PC-9 (cell line): ENCODE results near the gene TPCN2. TPM values are rescaled to one million over a fixed set of nuclear protein-coding genes. Genes with fewer than 3 reads are reported as not detected.

Experiments
- BruUV-seq: library from RNA; stranded (reverse); fragments of 400-500 nt; replicated peaks from 2 replicates; lab custom pipeline; 2021; lab: Mats Ljungman, UMichigan
- CTCF ChIA-PET: fragments of 300-600 bp; sonication (Branson Sonifier 250); formaldehyde crosslinking; loops from one replicate; lab custom pipeline; 2022; ENCODE audit warnings: antibody characterized with exemption; lab: Charles Lee
- POLR2A ChIA-PET: fragments of 300-600 bp; sonication (Branson Sonifier 250); formaldehyde crosslinking; loops from one replicate; lab custom pipeline; 2022; ENCODE audit warnings: antibody characterized with exemption; ENCODE audit not compliant: unreplicated experiment; lab: Charles Lee
- DNase-seq, 2 experiments: peaks; one replicate each; pipeline versions ENCODE4 v3.0.0 to v3.0.0-alpha.2; 2015 to 2022; ENCODE audit warnings: mixed read lengths in 1 of 2
- H2AFZ ChIP-seq: fragments of 200-600 bp; sonication (generic); 2 replicates; pipeline ENCODE4 v1.8.1; 2017; ENCODE audit warnings: antibody characterized with exemption
- H3F3A ChIP-seq: fragments of 200-600 bp; sonication (generic); 2 replicates; pipeline ENCODE4 v1.8.1; 2017; ENCODE audit warnings: antibody characterized with exemption, mild to moderate bottlenecking, low read depth; ENCODE audit not compliant: insufficient read depth
- H3K27ac ChIP-seq: fragments of 200-600 bp; sonication (generic); 2 replicates; pipeline ENCODE4 v1.6.1; 2016; ENCODE audit warnings: mixed run types
- H3K27me3 ChIP-seq: fragments of 200-600 bp; sonication (generic); 2 replicates; pipeline ENCODE4 v1.6.1; 2016; ENCODE audit warnings: low read depth, mixed run types; ENCODE audit not compliant: insufficient read depth
- H3K36me3 ChIP-seq: fragments of 200-600 bp; sonication (generic); 2 replicates; pipeline ENCODE4 v1.6.1; 2016; ENCODE audit warnings: low read depth, mixed run types
- H3K4me1 ChIP-seq: fragments of 200-600 bp; sonication (generic); replicated peaks from 2 replicates; pipeline ENCODE4 v1.6.1; 2016; ENCODE audit warnings: mixed run types; ENCODE audit not compliant: insufficient read depth
- H3K4me2 ChIP-seq: fragments of 200-600 bp; sonication (generic); 2 replicates; pipeline ENCODE4 v1.6.1; 2017; ENCODE audit warnings: mixed run types
- H3K4me3 ChIP-seq: fragments of 200-600 bp; sonication (generic); 2 replicates; pipeline ENCODE4 v1.6.1; 2016; ENCODE audit warnings: mixed run types
- H3K79me2 ChIP-seq: fragments of 200-600 bp; sonication (generic); 2 replicates; pipeline ENCODE4 v1.6.1; 2017; ENCODE audit warnings: low read depth, mixed run types
- H3K9me2 ChIP-seq: fragments of 200-600 bp; sonication (generic); 2 replicates; pipeline ENCODE4 v1.8.1; 2017; ENCODE audit warnings: mild to moderate bottlenecking; ENCODE audit not compliant: insufficient read depth
- H3K9me3 ChIP-seq: fragments of 200-600 bp; sonication (generic); 2 replicates; pipeline ENCODE4 v1.8.1; 2016; ENCODE audit warnings: low read depth; ENCODE audit not compliant: insufficient read depth
- H4K20me1 ChIP-seq: fragments of 200-600 bp; sonication (generic); 2 replicates; pipeline ENCODE4 v1.8.1; 2017; ENCODE audit not compliant: insufficient read depth
- EZH2 ChIP-seq: fragments of 200-600 bp; sonication (generic); IDR thresholded peaks from 2 replicates; pipeline ENCODE4 v1.8.0; 2017; ENCODE audit warnings: antibody characterized with exemption, low read depth
- intact Hi-C: fragments of 100-400 bp; cut with micrococcal nuclease; formaldehyde crosslinking; loops from one replicate; pipeline ENCODE4 v1.10.0; 2022; ENCODE audit not compliant: unreplicated experiment
- total RNA-seq: library from RNA; stranded (reverse); gene quantifications from 2 replicates; pipeline ENCODE4 v1.2.3, GENCODE V29; 2021
- TF ChIP-seq, protein P1 (sequence below): fragments of 200-600 bp; sonication (generic); conservative IDR thresholded peaks from 2 replicates; pipeline ENCODE4 v1.6.1; 2017; ENCODE audit warnings: mixed run types, antibody characterized with exemption, mild to moderate bottlenecking, moderate library complexity

Gene TPCN2
- total RNA-seq, 1 experiment from 2014 or later, result 24.8 TPM

GRCh38 chr11:69005631-69006368 is 42.9 kb upstream of the TPCN2 start:
- Histone ChIP-seq H3K9me2 (no peaks in the 10 kb centered on the region), H3K4me2 (no peak overlapping the region), H3F3A (peaks cover 23% of the 10 kb centered on the region), H3K79me2 (no peaks in the 10 kb centered on the region), H4K20me1 (no peaks in the 10 kb centered on the region), H3K27me3 (peaks cover 28% of the 10 kb centered on the region), H3K27ac (no peak overlapping the region), H2AFZ (no peak overlapping the region), H3K4me1 (peaks cover 34% of the 10 kb centered on the region), H3K4me3 (no peak overlapping the region), H3K36me3 (no peaks in the 10 kb centered on the region), H3K9me3 (no peaks in the 10 kb centered on the region)
- CTCF ChIA-PET, result no interaction called here
- POLR2A ChIA-PET, result no interaction called here
- DNase-seq, result no peak
- BruUV-seq, result no TSS peak
- TF ChIP-seq, protein P1, sequence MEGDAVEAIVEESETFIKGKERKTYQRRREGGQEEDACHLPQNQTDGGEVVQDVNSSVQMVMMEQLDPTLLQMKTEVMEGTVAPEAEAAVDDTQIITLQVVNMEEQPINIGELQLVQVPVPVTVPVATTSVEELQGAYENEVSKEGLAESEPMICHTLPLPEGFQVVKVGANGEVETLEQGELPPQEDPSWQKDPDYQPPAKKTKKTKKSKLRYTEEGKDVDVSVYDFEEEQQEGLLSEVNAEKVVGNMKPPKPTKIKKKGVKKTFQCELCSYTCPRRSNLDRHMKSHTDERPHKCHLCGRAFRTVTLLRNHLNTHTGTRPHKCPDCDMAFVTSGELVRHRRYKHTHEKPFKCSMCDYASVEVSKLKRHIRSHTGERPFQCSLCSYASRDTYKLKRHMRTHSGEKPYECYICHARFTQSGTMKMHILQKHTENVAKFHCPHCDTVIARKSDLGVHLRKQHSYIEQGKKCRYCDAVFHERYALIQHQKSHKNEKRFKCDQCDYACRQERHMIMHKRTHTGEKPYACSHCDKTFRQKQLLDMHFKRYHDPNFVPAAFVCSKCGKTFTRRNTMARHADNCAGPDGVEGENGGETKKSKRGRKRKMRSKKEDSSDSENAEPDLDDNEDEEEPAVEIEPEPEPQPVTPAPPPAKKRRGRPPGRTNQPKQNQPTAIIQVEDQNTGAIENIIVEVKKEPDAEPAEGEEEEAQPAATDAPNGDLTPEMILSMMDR, result no peak
- no peak for TF ChIP-seq EZH2
- intact Hi-C loops, result loop anchor here (10.0 kb wide), 1 partner anchor 79 kb away; no protein-coding TSS in a partner anchor

DNA sequence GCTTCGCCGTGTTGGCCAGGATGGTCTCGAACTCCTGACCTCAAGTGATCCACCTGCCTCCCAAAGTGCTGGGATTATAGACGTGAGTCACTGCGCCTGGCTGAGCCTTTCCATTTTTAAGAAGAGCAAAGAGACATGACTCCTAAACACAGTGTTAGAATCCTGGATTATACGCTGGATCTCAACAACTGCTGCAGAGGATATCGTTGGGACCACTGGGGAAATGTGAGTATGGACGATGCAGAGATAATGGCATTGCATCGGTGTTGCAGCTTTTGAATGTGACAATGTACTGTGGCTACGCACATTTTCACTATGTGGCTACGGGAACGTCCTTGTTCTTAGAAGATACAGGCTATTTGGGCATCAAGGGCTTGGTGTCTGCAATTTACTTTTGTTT is 41.9 kb upstream of the TPCN2 start:
- no peak for TF ChIP-seq EZH2
- TF ChIP-seq, protein P1, result no peak
- Histone ChIP-seq H3F3A (peaks cover 23% of the 10 kb centered on the region), H3K4me2 (no peak overlapping the region), H2AFZ (no peak overlapping the region), H4K20me1 (no peaks in the 10 kb centered on the region), H3K79me2 (no peaks in the 10 kb centered on the region), H3K27me3 (peaks cover 21% of the 10 kb centered on the region), H3K4me3 (no peak overlapping the region), H3K27ac (no peak overlapping the region), H3K36me3 (no peaks in the 10 kb centered on the region), H3K4me1 (peaks cover 40% of the 10 kb centered on the region), H3K9me3 (no peaks in the 10 kb centered on the region), H3K9me2 (no peaks in the 10 kb centered on the region)
- intact Hi-C loops, result loop anchor here (10.0 kb wide), 1 partner anchor 78 kb away; no protein-coding TSS in a partner anchor
- ChIA-PET CTCF (interaction anchor here (0.5 kb wide), 1 partner anchor 17 kb away, joined by 7 read pairs; no protein-coding TSS in a partner anchor), POLR2A (no interaction called here)
- BruUV-seq, result no TSS peak
- DNase-seq, result no peak

DNA sequence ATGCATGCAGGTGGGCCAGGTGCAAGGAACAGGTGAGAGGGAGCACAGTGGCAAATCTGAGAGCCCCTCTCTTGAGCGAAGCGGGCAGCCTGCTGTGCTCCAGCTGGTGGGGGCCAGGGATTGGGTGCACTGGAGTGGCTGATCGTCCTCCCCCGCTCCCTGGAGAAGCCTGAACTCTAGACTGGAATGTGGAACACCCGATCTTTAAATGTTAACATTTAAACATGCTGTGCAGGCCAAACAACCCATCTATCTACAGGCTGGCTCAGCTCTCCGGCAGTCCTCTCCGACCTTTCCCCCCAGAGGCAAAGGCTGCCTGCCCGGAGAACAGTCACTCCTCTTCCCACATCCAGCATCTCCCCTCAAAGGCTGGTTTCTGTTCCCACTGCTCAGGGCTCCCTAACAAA is 40.8 kb upstream of the TPCN2 start:
- peaks cover 10% of the 10 kb centered on the region for H3K27me3 ChIP-seq
- intact Hi-C loops, result loop anchor here (10.0 kb wide), 1 partner anchor 77 kb away; no protein-coding TSS in a partner anchor
- H2AFZ ChIP-seq, result no peak overlapping the region
- H3K9me2 ChIP-seq, result no peaks in the 10 kb centered on the region
- ChIA-PET POLR2A (interaction anchor here (0.5 to 0.6 kb wide), 3 partner anchors 138 to 687 kb away, joined by 3 to 4 read pairs (median 3); no protein-coding TSS in a partner anchor), CTCF (interaction anchor here (1.0 kb wide), 1 partner anchor 41 kb away, joined by 3 read pairs; the partner anchor contains the start of gene TPCN2)
- H3F3A ChIP-seq, result peaks cover 23% of the 10 kb centered on the region
- no peaks in the 10 kb centered on the region for H4K20me1 ChIP-seq
- BruUV-seq, result no TSS peak
- no peak for TF ChIP-seq EZH2
- TF ChIP-seq, protein P1, result no peak
- no peak overlapping the region; the same call in 1 of the 2 replicates for H3K27ac ChIP-seq
- H3K79me2 ChIP-seq, result no peaks in the 10 kb centered on the region
- H3K36me3 ChIP-seq, result no peaks in the 10 kb centered on the region
- no peaks in the 10 kb centered on the region for H3K9me3 ChIP-seq
- peak overlapping the region; percentile 40 for H3K4me2 ChIP-seq
- peak in 1 of 2 experiments; percentile 18 for DNase-seq
- peaks cover 40% of the 10 kb centered on the region for H3K4me1 ChIP-seq
- H3K4me3 ChIP-seq, result no peak overlapping the region
